AG10803 (cell line): ENCODE measurements around the gene TNFRSF25.
"Not testable (repeated sequence)": the region's sequence is repeated elsewhere in the genome, so short reads cannot be mapped to it uniquely, and the experiment has no call there.

Source experiments
- DNase-seq: peaks from one replicate; pipeline ENCODE4 v3.0.0; 2010; ENCODE audit warnings: low read depth
- H3K4me3 ChIP-seq: 2 replicates; pipeline ENCODE4 v1.5.1; 2011; ENCODE audit warnings: mild to moderate bottlenecking, low read length, control low read depth
- TF ChIP-seq, protein P1 (sequence below): conservative IDR thresholded peaks from 2 replicates; pipeline ENCODE4 v1.5.1; 2011; ENCODE audit warnings: mild to moderate bottlenecking, low read length, control low read depth, inconsistent platforms

TNFRSF25 gene

DNA sequence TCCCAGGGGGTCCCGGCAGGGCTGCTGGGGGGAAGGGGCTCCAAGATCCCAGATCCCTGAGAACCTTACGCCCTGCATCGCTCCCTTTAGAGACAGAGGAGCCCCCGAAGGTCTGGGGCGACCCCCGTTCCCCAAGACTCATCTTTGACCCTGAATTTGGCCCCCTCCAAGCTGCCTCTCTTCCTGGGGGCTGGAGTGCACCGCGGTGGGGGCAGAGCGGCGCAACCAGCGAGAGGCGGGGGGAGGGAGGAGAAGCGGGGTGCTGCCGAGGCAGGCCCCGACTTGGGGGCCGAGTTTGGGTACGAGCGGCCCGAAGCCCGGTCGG lies 30.9 kb upstream of the TNFRSF25 start:
- H3K4me3 ChIP-seq: peak overlapping the region; percentile 65
- TF ChIP-seq, protein P1, sequence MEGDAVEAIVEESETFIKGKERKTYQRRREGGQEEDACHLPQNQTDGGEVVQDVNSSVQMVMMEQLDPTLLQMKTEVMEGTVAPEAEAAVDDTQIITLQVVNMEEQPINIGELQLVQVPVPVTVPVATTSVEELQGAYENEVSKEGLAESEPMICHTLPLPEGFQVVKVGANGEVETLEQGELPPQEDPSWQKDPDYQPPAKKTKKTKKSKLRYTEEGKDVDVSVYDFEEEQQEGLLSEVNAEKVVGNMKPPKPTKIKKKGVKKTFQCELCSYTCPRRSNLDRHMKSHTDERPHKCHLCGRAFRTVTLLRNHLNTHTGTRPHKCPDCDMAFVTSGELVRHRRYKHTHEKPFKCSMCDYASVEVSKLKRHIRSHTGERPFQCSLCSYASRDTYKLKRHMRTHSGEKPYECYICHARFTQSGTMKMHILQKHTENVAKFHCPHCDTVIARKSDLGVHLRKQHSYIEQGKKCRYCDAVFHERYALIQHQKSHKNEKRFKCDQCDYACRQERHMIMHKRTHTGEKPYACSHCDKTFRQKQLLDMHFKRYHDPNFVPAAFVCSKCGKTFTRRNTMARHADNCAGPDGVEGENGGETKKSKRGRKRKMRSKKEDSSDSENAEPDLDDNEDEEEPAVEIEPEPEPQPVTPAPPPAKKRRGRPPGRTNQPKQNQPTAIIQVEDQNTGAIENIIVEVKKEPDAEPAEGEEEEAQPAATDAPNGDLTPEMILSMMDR: no peak
- no peak for DNase-seq

DNA sequence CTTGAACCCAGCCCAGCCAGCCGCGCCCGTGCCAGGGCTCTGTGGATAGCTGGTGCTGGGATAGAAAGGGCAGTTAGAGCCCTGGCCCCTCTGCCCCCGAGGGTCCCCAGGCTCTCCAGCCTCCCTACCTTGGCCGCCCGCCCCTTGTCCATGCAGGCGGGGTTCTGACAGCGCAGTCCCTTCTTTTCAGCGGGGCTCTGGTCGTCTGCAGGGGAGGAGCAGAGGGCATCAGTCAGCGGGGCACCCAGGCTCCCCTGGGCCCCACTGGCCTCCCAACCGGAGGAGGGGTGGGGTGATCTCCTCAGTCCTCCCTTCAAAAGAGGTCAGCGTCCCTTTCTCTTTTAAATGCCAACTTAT lies 30.4 kb upstream of the TNFRSF25 start:
- TF ChIP-seq, protein P1: no peak
- H3K4me3 ChIP-seq: peak overlapping the region; percentile 65
- DNase-seq: no peak

DNA sequence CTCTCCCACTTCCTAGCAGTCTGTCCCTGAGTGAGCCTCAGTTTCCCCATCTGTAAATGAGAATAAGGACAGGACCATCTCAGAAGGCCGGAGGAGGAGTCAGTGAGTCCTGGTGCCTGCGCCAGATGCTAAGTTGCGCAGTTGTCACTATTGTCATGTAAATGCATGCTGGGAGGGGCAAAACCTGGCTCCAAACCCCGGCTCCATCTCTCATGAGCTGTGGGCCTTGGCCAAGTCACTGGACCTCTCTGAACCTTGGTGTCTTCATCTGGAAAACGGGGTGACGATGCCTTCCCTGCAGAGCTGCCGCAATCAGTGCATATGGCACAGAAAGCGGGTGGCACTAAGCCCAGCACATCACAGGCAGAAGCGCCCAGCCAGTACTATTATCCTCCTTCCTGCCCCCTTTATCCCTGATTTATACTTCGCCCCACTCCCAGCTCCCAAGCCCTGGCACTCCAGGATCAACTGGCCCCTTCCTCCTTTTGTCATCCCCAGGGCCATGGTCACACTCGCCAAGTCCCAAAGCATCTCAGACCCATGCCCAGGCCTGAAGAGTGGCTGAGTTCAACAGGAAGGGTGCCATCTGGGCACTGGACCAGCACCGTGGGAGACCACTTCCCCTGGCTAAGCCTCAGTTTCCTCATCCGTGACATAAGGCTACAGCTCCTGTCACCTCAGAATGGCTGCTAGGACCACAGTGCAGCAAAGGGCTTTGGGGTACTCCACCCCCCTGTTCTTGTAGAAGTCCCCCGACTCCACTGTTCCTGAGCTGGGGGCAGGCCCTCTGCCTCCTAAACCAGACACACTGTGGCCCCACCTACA lies 29.8 kb upstream of the TNFRSF25 start:
- H3K4me3 ChIP-seq: peak overlapping the region; percentile 65
- TF ChIP-seq, protein P1: no peak
- DNase-seq: no peak

DNA sequence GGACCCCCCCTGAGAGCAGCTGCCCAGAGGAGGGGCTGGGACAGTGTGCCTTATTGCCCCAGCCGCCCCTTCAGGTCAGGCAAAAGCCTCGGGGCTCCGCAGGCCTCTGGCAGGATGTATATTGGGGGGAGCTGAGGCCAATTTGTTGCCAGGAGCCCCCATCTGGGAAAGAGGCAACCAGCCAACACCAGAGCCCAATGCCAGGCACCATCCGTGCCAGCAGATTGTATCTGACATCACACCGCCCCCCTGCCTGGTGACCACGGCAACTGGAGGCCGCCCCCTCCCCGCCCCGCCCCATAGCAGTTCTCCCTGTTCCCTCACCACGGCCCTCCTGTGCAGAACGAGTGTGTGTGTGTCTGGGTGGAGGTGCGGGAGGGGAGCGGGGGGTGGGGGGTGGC lies 29.1 kb upstream of the TNFRSF25 start:
- DNase-seq: no peak
- no peak overlapping the region for H3K4me3 ChIP-seq
- TF ChIP-seq, protein P1: no peak

DNA sequence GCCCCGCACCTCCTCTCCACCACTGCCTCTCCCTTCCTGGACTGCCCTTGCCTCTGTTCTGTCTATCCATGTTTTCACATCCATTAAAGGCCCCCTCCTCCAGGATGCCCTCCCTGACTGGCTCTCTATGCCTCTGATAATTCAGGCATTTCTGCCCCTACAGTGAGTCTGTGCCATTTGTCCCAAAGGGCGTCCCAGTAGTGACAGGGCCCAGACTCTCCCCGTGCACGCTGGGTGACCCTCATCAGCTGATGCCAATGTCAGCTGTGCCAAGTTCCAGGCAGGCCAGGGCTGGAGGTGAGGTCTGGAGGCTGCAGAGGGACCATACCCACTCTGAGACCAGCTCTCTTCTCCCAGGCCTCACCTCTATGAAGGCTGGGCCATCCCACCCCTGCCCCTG lies 28.7 kb upstream of the TNFRSF25 start:
- H3K4me3 ChIP-seq: no peak overlapping the region
- TF ChIP-seq, protein P1: no peak
- DNase-seq: no peak

DNA sequence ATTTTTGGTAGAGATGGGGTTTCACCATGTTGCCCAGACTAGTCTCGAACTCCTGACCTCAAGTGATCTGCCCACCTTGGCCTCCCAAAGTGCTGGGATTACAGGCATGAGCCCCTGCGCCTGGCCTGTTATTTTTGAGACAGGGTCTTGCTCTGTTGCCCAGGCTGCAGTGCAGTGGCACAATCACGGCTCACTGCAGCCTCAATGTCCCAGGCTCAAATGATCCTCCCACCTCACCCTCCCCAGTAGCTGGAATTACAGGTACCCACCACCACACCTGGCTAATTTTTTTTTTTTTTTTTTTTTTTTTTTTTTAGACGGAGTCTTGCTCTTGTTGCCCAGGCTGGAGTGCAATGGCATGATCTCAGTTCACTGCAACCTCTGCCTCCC lies 27.9 kb upstream of the TNFRSF25 start:
- not testable (repeated sequence) for DNase-seq, H3K4me3 ChIP-seq

DNA sequence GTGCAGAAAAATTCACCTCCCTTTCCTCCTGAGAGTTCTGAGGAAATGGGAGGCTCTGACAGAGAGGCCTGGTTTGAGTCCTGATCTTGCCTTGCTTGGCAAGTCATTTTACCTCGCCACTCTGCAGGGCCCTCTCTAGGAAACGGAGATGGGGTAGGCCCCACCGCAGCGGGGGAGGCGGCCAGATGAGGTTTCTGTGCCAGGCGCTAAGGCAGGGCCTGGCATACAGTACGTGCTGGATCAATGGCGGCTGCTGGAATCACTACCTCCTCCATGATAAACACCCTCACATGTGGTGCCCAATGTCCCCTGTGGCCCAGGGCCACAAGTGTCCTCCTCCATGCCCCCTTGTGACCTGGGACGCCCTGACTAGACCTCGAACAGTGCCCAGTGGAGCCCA lies 26.0 kb upstream of the TNFRSF25 start:
- H3K4me3 ChIP-seq: no peak overlapping the region
- DNase-seq: no peak
- TF ChIP-seq, protein P1: no peak
